ENCODE data around the gene OGFOD1. TPM values are rescaled to one million over a fixed set of nuclear protein-coding genes. Genes with fewer than 3 reads are reported as not detected.

Gene OGFOD1
- total RNA-seq, 2 donors from 2014 or later: 19.9 to 26.1 TPM

DNA sequence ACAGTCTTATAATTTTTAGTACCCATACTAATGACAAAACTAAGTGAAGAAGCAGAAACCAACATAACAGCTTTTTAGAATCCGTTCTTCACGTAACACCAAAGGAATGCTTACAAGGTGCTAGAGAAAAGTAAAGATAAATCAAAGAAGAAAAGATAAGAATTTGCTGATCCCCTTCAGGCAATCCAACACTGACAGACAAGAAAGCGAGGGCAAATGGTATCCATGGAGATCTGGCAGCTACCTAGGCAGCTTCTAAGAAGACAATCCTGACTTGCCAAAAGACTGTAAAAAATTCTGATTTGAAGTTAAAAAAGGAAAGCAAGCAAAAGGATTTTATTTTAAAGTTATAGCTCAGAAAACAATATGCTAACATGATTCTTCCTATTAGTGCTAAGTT lies 53.8 kb downstream of the OGFOD1 start:
- H3K36me3 Mint-ChIP-seq (ENCODE audit: low read depth): peaks cover 8% of the 10 kb centered on the region

DNA sequence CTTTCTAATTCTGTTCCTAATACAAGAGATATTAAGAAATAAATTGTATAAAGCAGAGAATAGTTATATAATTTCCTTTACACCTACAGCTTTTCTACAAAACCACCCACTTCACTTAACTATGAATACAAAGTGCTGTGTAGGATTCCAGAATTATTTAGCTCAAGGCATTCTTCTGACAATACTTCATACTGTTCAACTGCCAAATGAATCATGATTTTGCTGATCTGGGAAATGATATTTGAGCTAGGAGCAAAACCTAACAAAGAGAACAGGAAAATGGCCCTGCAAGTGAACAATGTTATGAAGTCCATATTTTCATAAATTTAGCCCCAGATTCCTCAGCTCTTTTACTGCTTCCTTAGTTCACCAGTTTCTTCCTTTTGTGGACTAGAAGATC lies 55.6 kb downstream of the OGFOD1 start:
- H3K36me3 Mint-ChIP-seq (ENCODE audit: low read depth): peaks cover 10% of the 10 kb centered on the region
- no peaks in the 10 kb centered on the region for H3K27me3 Mint-ChIP-seq

More for the DNA sequence above, 53.8 kb downstream of the OGFOD1 start:
- peaks cover 7% of the 10 kb centered on the region for H3K4me1 Mint-ChIP-seq
- peak overlapping the region; percentile 41 for H3K27ac Mint-ChIP-seq
- H3K27me3 Mint-ChIP-seq: no peaks in the 10 kb centered on the region
- ATAC-seq: no peak
- H3K4me3 Mint-ChIP-seq: no peak overlapping the region
- DNase-seq: no peak
- H3K9me3 ChIP-seq (ENCODE audit: control insufficient read depth, low read length, poor library complexity, severe bottlenecking): no peaks in the 10 kb centered on the region

DNA sequence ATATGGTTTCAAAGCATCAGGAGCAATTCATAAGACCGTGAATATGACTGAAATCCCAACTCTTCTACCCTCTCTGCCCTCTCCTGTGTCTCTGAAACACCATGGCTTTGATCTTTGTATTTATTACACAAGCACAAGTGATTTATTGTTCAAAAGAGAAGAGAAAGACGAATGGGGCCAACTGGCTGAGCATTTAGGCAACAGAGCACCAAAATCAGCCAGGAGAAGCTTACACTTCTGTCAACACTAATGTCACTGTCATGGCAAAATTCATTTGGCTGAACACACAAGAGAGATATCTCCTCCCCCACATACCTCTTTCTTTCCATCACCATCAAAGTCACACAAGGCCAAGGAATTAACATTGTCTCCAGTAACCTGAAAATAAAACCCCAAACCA lies 59.2 kb downstream of the OGFOD1 start:
- ATAC-seq: no peak
- H3K9me3 ChIP-seq (ENCODE audit: control insufficient read depth, low read length, poor library complexity, severe bottlenecking): no peaks in the 10 kb centered on the region
- Mint-ChIP-seq H3K4me1 (peaks cover 27% of the 10 kb centered on the region), H3K27ac (no peak overlapping the region), H3K36me3 (ENCODE audit: low read depth) (peaks cover 6% of the 10 kb centered on the region), H3K27me3 (no peaks in the 10 kb centered on the region), H3K4me3 (no peak overlapping the region)
- no peak for DNase-seq

More for the DNA sequence above, 55.6 kb downstream of the OGFOD1 start:
- Mint-ChIP-seq H3K27ac (peak overlapping the region; percentile 32), H3K4me1 (peaks cover 9% of the 10 kb centered on the region), H3K4me3 (no peak overlapping the region)
- H3K9me3 ChIP-seq (ENCODE audit: control insufficient read depth, low read length, poor library complexity, severe bottlenecking): no peaks in the 10 kb centered on the region
- ATAC-seq (no peak), DNase-seq (no peak)

DNA sequence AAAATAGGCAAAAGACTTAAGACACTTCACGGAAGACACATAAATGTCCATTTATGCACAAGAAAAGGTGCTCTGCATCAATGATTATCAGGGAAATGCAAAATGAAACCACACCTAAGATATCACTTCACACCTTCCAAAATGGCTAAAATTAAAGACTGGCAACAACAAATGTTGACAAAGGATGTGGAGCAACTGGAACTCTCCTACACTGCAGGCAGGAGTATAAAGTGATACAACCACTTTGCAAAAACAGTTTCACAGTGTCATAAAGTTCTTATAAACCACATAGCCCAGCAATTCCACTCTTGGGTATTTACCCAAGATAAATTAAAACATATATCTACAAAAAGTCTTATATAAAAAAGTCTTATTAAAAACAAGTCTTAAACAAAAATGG lies 60.7 kb downstream of the OGFOD1 start:
- H3K27ac Mint-ChIP-seq: no peak overlapping the region
- DNase-seq (no peak), ATAC-seq (no peak)
- peaks cover 6% of the 10 kb centered on the region for H3K36me3 Mint-ChIP-seq (ENCODE audit: low read depth)
- no peaks in the 10 kb centered on the region for H3K27me3 Mint-ChIP-seq
- peaks cover 31% of the 10 kb centered on the region for H3K4me1 Mint-ChIP-seq
- no peaks in the 10 kb centered on the region for H3K9me3 ChIP-seq (ENCODE audit: control insufficient read depth, low read length, poor library complexity, severe bottlenecking)
- H3K4me3 Mint-ChIP-seq: no peak overlapping the region

DNA sequence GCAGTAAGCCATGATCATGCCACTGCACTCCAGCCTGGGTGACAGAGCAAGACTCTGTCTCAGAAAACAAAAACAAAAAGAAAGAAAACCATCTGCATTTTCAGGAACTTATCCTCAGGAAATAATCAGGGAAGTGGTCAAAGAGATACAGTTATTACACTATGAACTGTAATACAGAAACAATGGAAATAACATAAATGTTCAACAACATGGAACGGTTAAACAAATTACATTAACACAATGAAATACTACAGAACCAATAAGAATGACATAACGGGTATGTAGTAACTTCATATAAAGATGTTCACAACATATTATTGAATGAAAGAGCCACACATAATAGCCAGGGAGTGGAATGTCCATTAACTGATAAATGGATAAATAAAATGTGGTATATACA lies 61.7 kb downstream of the OGFOD1 start:
- H3K27ac Mint-ChIP-seq: peak overlapping the region; percentile 27
- ATAC-seq (no peak), DNase-seq (no peak)
- H3K4me3 Mint-ChIP-seq: no peak overlapping the region
- H3K27me3 Mint-ChIP-seq: no peaks in the 10 kb centered on the region
- H3K36me3 Mint-ChIP-seq (ENCODE audit: low read depth): peaks cover 5% of the 10 kb centered on the region
- peaks cover 39% of the 10 kb centered on the region for H3K4me1 Mint-ChIP-seq
- no peaks in the 10 kb centered on the region for H3K9me3 ChIP-seq (ENCODE audit: control insufficient read depth, low read length, poor library complexity, severe bottlenecking)

DNA sequence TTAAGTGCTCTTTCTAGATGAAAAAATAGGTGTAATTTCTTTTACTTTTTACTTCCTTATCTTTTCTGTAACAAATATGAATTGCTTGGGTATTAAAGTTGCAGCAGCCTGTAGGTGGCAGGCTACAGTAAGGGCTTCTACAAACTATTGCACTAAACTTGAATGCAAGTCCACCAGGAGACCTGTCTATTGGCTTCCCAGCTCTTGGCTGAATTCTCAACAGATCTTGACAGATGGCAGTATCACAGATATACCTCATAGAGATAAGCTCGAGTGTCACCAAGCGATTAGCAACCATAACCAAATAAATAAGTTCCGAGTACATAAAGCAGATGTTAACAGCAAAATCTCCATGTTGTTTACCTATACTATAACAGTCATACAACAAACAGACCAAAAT lies 62.6 kb downstream of the OGFOD1 start:
- H3K9me3 ChIP-seq (ENCODE audit: control insufficient read depth, low read length, poor library complexity, severe bottlenecking): no peaks in the 10 kb centered on the region
- Mint-ChIP-seq H3K27ac (no peak overlapping the region), H3K36me3 (ENCODE audit: low read depth) (peaks cover 3% of the 10 kb centered on the region), H3K4me3 (no peak overlapping the region), H3K4me1 (peaks cover 45% of the 10 kb centered on the region), H3K27me3 (no peaks in the 10 kb centered on the region)
- DNase-seq: peak in 1 of 3 donors; percentile 13
- peak; percentile 90 for ATAC-seq

DNA sequence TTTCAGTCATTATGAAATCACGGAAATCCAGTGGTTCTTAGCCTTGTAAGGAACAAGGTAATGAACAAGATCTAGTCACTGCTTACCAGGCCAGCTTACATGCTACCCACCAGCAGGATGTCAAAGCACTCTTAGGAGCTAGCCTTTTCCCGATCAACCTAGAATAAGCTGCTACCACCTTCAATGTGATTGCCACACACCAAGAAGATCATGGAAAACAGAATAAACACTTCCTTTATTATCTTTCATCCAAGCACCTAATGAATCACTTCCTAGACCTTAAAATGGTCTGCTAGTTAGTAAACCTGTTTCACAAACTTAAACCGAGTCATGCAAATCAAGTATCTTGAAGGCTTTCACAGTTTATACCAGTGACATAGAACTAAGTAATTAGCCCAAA lies 63.5 kb downstream of the OGFOD1 start:
- H3K4me1 Mint-ChIP-seq: peaks cover 42% of the 10 kb centered on the region
- no peaks in the 10 kb centered on the region for H3K27me3 Mint-ChIP-seq
- no peak overlapping the region for H3K4me3 Mint-ChIP-seq
- DNase-seq (no peak), ATAC-seq (no peak)
- H3K36me3 Mint-ChIP-seq (ENCODE audit: low read depth): peaks cover 3% of the 10 kb centered on the region
- H3K27ac Mint-ChIP-seq: peak overlapping the region; percentile 14
- no peaks in the 10 kb centered on the region for H3K9me3 ChIP-seq (ENCODE audit: control insufficient read depth, low read length, poor library complexity, severe bottlenecking)

DNA sequence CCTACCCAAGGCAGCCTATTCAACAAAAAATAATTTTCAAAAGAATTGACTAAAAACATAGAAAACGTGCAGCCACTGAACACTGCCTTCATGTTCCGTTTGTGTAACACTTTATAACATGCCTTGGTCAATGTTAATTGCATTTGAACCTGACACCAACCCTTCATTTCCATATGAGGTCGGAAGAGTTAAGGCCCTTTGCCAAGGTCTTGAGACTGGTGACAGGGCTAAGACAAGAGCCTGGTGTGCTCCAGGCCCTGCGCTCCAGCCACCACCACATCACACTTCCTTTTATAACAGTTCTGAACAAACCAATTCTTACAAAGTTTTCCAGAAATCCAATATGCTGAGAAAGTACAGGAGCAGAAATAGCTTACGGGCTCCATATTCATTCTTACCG lies 64.3 kb downstream of the OGFOD1 start:
- ATAC-seq: no peak
- Mint-ChIP-seq H3K36me3 (ENCODE audit: low read depth) (peaks cover 1% of the 10 kb centered on the region), H3K4me3 (no peak overlapping the region), H3K4me1 (peaks cover 48% of the 10 kb centered on the region), H3K27me3 (no peaks in the 10 kb centered on the region), H3K27ac (peak overlapping the region; percentile 14)
- DNase-seq: no peak
- H3K9me3 ChIP-seq (ENCODE audit: control insufficient read depth, low read length, poor library complexity, severe bottlenecking): no peaks in the 10 kb centered on the region

DNA sequence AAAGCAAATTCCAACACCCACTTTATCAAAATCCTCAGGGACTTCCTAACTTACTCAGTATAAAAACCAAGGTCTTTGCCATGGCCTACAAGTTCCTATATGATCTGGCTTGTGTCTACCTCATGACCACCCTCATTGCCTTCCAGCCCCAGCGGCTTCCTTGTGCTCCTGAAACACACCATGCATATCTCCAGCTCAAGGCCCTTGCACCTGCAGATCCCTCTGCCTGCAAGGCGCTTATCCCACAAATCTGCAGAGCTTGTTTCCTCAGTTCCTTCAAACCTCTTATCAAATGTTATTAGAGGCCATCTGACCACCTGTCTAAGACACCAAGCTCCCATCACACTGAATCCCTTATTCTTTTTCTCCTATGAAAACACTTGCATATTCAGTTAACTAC lies 65.9 kb downstream of the OGFOD1 start:
- Mint-ChIP-seq H3K27me3 (no peaks in the 10 kb centered on the region), H3K27ac (peak overlapping the region; percentile 66), H3K4me1 (peaks cover 47% of the 10 kb centered on the region), H3K4me3 (peak overlapping the region; percentile 52), H3K36me3 (ENCODE audit: low read depth) (no peaks in the 10 kb centered on the region)
- H3K9me3 ChIP-seq (ENCODE audit: control insufficient read depth, low read length, poor library complexity, severe bottlenecking): no peaks in the 10 kb centered on the region
- DNase-seq: no peak
- no peak for ATAC-seq

DNA sequence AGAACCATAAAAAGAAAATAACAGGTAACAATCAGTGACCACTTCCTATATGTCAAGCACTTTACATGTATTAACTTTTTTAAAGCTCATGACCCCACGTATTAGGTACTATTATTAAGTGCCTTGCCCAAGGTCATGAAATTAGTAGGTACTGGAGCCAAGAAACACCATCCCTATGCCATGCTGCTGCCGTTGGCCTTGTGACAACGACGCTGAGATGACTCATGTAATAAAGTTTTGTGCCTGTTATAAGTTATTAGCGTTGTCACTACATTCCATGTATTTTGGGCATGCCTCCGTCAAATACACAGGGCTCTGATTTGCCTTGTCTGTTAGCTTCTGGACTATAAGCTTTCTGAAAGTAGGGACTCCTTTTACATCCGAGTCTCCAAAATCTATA lies 67.1 kb downstream of the OGFOD1 start:
- H3K27me3 Mint-ChIP-seq: no peaks in the 10 kb centered on the region
- peaks cover 39% of the 10 kb centered on the region for H3K4me1 Mint-ChIP-seq
- no peak for ATAC-seq
- H3K36me3 Mint-ChIP-seq (ENCODE audit: low read depth): no peaks in the 10 kb centered on the region
- DNase-seq: no peak
- peak overlapping the region; percentile 83 for H3K27ac Mint-ChIP-seq
- peak overlapping the region; percentile 87 for H3K4me3 Mint-ChIP-seq
- no peaks in the 10 kb centered on the region for H3K9me3 ChIP-seq (ENCODE audit: control insufficient read depth, low read length, poor library complexity, severe bottlenecking)

DNA sequence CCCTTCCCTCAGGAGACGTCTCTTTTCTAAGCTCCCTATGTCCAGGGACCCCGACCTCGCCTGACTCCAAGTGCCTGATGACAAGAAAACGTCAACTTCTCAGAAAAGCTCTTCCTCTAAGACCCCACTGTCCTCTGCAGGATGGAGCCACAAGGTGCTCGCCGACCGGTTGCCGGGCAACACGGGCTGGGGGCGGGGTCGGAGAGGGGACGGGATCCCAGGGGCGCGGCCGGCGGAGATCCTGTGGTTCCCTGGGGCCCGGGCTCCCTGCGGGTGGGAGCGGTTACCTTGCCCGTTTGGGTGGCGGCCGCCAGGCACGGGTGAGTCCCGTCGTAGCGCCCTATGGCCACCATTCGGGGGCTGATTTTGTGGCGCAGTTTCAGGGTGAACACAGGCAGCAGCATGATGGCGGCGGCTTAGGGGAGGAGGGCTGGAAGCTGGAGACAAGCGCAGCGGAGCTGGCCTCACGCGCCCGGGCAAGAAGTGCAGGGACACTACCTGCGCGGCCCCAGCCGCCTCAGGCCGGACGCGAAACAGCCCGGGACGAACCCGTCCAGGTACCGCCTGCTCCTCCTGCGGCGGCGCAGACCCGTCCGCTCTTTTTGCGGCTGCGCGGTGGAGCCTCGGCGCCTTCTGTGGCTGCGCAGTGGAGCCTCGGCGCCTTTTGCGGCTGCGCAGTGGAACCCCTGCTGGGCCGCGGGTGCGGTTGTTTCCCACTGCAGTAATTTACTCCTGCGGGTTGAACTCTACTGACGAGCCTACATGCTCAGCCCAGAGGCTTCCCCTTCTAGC lies 68.3 kb downstream of the OGFOD1 start, which contains the start of gene BBS2:
Gene BBS2, minus strand, starts transcription at position 566 of the 792 bp plus-strand sequence. Its CDS starts 162 bp downstream, at position 404.
- peak; percentile 85 to 92 (median 86) for DNase-seq
- no peaks in the 10 kb centered on the region for H3K27me3 Mint-ChIP-seq
- no peaks in the 10 kb centered on the region for H3K36me3 Mint-ChIP-seq (ENCODE audit: low read depth)
- peak within 1 kb of the TSS; percentile 83 for H3K27ac Mint-ChIP-seq
- peaks cover 30% of the 10 kb centered on the region for H3K4me1 Mint-ChIP-seq
- no peaks in the 10 kb centered on the region for H3K9me3 ChIP-seq (ENCODE audit: control insufficient read depth, low read length, poor library complexity, severe bottlenecking)
- H3K4me3 Mint-ChIP-seq: peak within 1 kb of the TSS; percentile 87
- ATAC-seq: peak; percentile 91

DNA sequence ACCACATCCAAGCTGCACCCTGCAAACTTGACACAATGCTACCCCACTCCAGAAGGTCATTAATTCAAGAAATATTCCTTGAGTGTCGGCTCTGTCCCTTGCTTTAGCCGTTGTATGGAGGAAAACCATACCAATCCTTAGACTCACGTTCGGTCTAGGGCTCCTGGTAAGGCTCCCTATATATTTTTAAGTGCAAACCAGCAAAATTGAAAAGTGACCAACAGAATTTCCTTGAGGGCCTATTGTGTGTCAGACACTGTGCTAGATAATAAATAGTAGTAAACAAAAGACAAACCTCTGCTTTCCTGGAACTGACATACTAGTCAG lies 68.9 kb downstream of the OGFOD1 start:
- ATAC-seq (no peak), DNase-seq (no peak)
- H3K4me3 Mint-ChIP-seq: peak overlapping the region; percentile 87
- H3K4me1 Mint-ChIP-seq: peaks cover 26% of the 10 kb centered on the region
- H3K27me3 Mint-ChIP-seq: no peaks in the 10 kb centered on the region
- peak overlapping the region; percentile 83 for H3K27ac Mint-ChIP-seq
- no peaks in the 10 kb centered on the region for H3K9me3 ChIP-seq (ENCODE audit: control insufficient read depth, low read length, poor library complexity, severe bottlenecking)
- no peaks in the 10 kb centered on the region for H3K36me3 Mint-ChIP-seq (ENCODE audit: low read depth)

DNA sequence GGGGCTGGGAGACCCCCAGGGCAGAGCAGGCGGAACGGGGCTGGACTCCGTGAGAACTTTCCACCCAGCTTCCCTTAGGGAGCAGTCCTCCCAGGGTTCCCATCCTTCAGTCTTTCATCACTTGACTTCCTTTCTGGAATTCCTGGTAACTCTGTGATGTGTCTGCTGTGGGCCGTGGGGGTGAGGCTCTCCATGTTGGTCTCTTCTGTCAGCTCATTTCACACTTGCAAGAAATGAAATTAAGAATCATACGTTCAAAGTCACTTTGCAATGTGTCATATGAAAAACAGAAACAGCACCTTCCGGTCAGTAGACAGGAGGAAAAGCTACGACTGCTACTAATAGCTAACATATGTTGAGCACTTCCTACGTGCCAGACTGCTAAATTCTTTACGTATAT lies 73.9 kb downstream of the OGFOD1 start:
- ATAC-seq (no peak), DNase-seq (no peak)
- no peaks in the 10 kb centered on the region for H3K9me3 ChIP-seq (ENCODE audit: control insufficient read depth, low read length, poor library complexity, severe bottlenecking)
- H3K4me3 Mint-ChIP-seq: no peak overlapping the region
- no peaks in the 10 kb centered on the region for H3K36me3 Mint-ChIP-seq (ENCODE audit: low read depth)
- peaks cover 7% of the 10 kb centered on the region for H3K27me3 Mint-ChIP-seq
- no peak overlapping the region for H3K27ac Mint-ChIP-seq
- H3K4me1 Mint-ChIP-seq: peaks cover 5% of the 10 kb centered on the region
